CD4-positive, alpha-beta T cell treated with Interleukin-15 for 1 hour (primary cell): Measurements from ENCODE around the gene RHBDD2.
"Not testable (repeated sequence)": the region's sequence is repeated elsewhere in the genome, so short reads cannot be mapped to it uniquely, and the experiment has no call there.

Source experiments
- DNase-seq: peaks from one replicate; pipeline ENCODE4 v3.0.0-alpha.2; 2020

The RHBDD2 gene

DNA sequence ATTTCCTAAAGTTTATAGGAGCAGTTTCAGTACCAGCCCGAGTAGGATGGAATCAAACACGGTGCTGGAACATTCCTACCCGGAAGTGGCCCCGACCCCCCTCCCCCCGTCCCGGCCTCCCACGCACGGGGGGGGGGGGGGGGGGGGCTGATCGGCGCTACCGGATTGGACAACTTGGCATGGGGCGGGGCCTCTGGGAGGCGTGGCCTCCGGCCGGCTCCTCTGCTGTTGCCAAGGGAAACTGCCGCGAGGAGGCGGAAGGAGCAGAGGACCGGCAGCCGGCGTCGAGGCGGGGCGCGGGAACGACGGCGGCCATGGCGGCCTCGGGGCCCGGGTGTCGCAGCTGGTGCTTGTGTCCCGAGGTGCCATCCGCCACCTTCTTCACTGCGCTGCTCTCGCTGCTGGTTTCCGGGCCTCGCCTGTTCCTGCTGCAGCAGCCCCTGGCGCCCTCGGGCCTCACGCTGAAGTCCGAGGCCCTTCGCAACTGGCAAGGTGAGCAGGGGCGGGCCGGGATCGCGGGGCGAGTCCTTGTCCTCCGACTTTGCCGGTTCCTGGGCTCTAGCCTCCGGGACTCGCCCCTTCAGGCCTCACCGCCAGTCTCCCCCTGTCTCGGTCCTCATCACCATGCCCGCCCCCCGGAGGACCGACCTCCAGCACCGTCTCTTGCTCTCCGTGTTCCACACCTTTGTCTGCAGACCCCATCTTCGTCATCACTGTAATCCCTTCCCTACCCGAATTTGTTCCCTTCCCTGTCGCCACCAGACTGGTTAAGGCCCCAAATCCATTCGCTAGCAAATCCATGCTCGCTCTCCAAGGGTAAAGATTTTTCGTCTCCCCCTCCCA, at the start of gene RHBDD2:
Gene RHBDD2, plus strand, starts transcription at position 266 of the 843 bp plus-strand sequence. Its CDS starts 49 bp downstream, at position 315.
- DNase-seq, result peak; percentile 96

DNA sequence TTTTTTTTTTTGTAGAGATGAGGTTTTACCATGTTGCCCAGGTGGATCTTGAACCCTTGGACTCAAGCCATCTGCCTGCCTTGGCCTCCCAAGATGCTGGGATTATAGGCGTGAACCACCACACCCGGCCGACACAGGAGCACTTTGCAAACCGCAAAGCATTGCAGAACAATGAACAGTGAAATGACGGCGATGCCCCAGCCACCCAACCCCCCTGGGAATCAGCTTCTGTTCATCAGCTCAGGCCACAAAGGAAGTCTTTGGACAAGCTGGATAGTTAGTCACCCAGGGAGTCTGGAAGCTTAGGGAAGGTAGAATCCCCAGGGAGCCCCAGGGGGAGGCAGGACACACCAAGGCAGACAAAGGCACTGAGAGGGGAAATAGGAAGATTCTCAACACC, 49.2 kb upstream of the RHBDD2 start:
- DNase-seq, result not testable (repeated sequence)

DNA sequence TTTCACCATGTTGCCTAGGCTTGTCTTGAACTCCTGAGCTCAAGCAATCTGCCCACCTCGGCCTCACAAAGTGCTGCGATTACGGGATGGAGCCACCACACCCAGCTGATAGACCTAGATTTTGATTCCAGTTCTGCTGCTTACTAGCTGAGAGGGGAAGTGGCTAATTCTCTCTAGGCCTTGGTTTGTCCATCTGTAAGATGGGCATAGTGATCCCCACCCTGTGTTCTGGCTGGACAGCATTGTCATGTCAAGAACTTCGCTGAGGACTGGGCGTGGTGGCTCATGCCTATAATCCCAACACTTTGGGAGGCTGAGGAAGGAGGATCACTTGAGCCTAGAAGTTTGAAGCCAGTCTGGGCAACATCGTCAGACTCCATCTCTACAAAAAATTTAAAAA, 47.9 kb upstream of the RHBDD2 start:
- no peak for DNase-seq

DNA sequence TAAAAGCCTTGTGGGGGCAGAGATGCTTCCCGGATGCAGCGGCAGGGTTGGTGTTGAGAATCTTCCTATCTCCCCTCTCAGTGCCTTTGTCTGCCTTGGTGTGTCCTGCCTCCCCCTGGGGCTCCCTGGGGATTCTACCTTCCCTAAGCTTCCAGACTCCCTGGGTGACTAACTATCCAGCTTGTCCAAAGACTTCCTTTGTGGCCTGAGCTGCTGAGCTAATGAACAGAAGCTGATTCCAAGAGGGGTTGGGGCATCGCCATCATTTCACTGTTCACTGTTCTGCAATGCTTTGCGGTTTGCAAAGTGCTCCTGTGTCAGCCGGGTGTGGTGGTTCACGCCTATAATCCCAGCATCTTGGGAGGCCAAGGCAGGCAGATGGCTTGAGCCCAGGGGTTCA, 45.2 kb upstream of the RHBDD2 start:
- DNase-seq, result not testable (repeated sequence)

DNA sequence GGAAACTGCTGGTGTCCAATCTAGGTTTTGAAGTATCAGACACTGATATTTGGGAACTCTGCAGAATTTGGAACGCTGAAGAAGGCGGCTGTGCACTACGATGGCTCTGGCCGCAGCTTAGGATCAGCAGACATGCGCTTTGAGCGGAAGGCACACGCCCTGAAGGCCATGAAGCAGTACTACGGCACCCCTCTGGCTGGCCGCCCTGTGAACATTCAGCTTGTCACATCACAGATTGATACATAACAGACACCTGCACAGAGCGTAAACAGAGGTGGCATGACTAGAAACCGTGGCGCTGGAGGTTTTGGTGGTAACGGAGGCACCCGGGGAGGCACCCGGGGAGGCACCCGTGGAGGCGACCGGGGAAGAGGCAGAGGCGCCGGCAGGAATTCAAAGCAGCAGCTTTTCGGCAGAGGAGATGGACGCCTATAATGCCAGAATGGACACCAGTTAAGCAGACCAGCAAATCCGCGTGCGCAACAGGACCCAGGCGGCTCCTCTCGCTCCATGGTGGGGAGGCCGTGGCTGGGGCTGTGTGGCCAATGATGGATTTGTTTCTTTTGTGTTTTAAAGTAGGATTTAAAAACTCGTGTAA, 43.0 kb upstream of the RHBDD2 start:
- DNase-seq, result no peak

DNA sequence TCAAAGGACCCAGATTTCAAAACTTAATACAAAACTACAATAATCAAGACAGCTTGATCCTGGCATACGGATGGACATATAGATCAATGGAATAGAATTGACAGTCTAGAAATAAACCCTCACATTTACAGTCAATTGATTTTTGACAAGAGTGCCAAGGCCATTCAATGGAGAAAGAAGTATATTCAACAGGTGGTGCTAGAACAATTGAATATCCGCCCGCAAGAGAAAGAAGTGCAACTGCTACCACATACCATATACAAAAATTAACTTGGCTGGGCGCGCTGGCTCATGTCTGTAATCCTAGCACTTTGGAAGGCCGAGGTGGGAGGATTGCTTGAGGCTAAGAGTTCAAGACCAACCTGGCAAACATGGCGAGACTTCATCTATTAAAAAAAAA, 42.0 kb upstream of the RHBDD2 start:
- DNase-seq, result no peak

DNA sequence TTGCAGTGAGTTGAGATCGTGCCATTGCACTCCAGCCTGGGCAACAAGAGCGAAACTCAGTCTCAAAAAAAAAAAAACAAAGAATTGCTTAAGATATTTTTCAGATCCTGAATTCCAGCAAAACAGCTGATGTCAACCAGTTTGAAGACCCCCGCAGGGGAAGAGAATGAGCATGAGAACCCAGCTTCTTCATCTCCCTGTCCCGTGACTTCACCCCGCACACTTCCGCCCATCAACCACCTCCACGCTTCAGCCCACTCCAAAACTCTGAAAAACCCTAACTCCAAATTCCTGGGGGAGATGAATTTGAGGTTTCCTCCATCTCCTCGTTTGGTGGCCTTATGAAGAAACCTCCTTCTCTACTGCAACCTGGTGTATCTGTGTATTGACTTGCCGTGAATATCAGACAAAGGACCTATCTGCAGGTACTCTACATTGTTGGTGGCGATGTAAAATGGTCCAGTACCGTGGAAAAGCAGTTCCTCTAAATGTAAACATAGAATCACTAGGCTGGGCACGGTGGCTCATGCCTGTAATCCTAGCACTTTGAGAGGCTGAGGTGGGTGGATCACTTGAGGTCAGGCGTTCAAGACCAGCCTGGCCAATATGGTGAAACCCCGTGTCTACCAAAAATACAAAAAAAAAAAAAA, 40.4 kb upstream of the RHBDD2 start:
- DNase-seq, result not testable (repeated sequence)

DNA sequence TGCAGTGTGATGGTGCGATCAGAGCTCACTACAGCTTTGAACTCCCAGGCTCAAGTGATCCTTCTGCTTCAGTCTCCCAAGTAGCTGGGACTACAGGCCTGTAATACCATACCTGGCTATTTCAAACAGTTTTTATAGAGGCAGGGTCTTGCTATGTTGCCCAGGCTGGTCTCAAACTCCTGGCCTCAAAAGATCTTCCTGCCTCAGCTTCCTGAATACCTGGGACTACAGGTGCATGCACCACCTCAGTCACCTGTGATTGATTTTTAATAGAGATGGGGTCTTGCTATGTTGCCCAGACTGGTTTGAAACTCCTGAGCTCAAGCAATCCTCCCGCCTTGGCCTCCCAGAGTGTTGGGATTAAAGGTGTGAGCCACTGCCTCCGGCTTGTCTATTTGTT, 38.8 kb upstream of the RHBDD2 start:
- no peak for DNase-seq

DNA sequence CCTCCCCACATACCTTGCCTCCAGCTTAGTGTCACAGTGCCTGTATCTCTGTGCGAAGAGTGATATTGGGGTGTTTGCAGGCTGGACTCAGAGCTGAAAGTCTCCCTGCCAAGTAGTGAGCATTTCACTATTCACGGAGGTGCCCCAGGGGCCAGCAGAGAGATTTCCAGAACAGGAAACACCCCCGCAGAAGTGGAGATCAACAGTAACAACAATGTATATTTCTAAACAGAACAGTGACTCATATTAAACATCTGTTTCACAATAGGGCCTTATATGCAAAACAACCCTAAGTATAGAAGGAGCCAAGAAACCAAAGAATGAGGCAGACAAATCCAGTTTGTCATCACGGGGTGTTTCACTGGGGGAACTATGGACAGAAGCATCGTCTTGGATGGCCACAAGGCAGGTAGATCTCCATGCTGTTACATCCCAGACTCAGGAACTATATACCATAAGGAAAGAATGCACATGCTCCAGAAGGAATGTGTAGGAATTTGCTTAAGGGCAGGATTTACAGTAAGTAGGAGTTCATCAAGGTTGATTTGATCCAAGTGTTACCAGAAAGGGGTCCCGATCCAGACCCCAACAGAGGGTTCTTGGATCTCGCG, 35.9 kb upstream of the RHBDD2 start:
- DNase-seq, result peak; percentile 62

DNA sequence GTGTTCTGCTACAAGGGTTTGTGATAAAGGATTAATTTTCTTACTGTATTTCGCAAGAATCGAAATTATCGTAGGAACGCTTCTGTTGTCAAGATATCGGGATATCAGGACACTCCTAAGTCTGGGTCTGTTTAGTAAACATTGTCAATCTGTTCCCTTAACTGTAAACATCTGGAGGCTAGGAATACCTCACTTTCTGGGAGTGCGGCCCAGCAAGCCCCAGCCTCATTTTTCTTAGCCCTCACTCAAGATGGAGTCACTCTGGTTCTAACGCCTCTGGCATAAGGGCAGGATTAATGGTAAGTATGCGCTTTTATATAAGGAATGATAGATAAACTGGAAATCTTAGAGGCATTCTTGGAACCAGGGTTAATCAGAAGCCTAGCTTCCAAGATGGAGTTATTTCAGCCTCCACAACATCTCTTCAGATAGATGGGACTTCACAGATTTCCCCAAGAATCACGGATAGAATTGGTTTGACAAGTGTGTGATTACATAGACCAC, 35.2 kb upstream of the RHBDD2 start:
- DNase-seq, result no peak

DNA sequence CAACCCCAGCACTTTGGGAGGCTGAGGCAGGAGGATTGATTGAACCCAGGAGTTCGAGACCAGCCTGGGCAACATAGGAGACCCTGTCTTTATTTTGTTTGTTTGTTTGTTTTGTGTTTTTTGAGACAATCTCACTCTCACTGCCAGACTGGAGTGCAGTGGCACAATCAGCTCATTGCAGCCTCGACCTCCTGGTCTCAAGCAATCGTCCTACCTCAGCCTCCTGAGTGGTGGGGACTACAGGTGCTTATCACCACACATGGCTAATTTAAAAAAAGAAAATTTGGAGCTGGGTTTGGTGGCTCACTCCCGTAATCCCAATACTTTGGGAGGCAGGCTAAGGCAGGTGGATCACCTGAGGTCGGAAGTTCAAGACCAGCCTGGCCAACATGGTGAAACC, 34.7 kb upstream of the RHBDD2 start:
- DNase-seq, result no peak

DNA sequence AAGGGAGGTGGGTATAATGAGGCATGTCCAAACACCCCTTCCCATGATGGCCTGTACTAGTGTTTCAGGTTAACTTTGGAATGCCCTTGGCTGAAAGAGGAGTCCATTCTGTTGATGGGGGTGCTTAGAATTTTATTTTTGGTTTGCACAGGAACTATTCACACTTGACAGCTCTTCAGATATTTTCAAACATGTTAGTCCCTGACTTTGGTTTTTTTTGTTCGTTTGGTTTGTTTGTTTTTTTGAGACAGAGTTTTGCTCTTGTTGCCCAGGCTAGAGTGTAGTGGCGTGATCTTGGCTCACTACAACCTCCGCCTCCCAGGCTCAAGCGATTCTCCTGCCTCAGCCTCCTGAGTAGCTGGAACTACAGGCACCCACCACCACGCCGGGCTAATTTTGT, 33.7 kb upstream of the RHBDD2 start:
- not testable (repeated sequence) for DNase-seq

DNA sequence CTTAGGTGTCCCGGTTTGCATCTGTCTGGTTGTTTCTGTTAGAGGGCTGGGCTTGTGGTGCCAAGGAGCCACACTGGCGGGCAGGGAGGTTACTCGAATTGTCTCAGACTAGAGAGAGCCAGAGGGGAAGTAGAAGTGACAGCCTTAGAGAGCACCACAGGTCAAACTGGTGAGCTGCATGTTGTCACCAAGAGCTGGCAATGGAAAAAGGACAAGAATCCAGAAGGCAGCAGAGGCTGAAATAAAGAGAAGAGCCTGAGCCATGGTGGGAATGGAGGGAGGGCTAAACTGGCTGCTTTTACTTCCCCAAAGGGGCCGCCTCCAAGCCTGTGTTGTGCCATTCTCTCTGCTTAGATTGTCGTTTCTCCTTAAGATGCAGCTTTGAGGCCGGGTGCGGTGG, 31.1 kb upstream of the RHBDD2 start:
- DNase-seq, result peak; percentile 26

DNA sequence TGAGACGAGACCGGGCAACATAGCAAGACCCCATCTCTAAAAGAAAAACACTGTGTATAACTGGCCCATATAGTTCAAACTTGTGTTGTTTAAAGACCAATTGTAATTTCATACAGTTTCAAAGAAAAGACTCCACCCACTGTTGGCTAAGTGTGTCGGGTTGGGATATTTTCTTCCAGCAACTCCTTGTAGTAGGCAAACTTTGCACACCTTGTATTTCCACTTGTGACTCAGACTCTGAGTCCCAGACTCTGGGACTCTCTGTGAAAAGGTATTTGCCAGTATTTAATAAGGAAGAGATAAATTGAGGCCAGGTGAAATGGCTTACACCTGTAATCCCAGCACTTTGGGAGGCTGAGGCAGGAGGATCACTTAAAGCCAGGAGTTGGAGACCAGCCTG, 29.3 kb upstream of the RHBDD2 start:
- no peak for DNase-seq

DNA sequence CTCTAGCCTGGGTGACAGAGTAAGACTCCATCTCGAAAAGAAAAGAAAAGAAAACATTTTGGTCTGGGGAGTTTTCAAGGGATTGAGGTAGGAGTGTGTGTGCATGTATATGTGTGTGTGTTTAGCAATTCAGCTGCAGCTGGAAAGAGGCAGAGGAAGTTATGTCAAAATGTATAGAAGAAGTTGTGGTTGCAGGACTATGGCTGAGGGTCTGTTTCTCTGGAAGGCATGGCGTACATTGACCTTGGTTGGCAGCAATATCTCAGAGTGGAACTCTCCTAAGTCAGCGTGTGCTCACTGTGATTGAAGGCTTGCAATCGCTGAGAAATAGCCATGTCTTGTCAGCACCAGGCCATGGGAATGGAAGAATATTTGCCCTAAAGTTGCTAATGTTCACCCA, 28.6 kb upstream of the RHBDD2 start:
- DNase-seq, result no peak

DNA sequence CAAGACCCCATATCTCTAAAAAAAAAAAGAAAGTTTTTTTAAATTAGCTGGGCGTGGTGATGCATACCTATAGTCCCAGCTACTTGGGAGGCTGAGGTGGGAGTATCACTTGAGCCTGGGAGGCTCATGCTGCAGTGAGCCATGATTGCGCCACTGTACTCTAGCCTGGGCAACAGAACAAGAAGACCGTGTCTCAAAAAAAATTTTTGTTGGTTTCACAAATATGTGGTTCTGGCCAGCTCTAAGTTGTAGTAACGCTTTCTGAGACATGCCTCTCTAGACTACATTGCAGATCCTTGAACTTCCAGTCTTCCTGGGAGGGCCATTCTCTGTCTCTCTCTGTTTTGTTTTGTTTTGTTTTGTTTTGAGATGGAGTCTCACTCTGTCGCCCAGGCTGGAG, 24.6 kb upstream of the RHBDD2 start:
- no peak for DNase-seq

DNA sequence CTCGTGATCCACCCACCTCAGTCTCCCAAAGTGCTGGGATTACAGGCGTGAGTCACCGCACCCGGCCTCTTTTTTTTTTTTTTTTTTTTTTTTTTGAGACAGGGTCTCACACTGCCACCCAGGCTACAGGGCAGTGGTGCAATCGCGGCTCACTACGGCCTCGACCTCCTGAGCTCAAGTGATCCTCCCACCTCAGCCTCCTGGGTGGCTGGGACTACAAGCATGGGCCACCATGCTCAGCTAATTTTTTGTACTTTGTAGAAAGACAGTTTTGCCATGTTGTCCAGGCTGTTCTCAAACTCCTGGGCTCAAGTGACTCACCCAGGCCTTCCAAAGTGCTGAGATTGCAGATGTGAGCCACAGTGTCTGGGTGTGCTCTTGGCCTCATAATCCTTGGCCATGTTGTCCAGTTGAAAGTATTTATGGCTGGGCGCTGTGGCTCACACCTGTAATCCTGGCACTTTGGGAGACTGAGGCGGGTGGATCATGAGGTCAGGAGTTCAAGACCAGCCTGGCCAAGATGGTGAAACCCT, 24.0 kb upstream of the RHBDD2 start:
- DNase-seq, result not testable (repeated sequence)

DNA sequence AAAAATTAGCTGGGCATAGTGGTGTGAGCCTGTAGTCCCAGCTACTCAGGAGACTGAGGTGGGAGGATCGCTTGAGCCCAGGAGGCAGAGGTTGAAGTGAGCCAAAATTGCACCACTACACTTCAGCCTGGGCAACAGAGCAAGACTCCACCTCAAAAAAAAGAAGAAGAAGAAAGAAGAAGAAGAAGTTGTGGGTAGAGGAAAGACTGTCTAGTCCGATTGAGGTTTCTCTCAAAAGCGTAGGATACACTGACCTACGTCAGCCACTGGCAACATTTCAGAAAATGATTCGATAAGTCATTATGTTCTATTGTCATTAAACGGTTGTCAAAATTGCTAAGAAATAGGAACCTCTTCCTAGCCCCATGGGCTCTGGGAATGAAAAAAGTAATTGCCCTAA, 22.3 kb upstream of the RHBDD2 start:
- DNase-seq, result peak; percentile 50

DNA sequence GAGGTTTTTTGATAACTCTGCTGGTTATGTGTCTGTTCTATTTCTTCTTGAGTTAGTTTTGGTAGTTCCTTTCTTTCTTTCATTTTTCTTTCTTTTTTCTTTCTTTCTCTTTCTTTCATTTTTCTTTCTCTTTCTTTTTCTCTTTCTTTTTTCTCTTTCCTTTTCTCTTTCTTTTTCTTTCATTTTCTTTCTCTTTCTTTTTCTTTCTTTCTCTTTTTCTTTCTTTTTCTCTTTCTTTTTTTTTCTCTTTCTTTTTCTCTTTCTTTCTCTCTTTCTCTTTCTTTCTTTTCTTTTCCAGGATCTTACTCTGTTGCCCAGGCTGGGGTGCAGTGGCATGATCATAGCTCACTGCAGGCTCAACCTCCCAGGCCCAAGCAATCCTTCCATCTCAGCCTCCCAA, 20.4 kb upstream of the RHBDD2 start:
- DNase-seq, result no peak

DNA sequence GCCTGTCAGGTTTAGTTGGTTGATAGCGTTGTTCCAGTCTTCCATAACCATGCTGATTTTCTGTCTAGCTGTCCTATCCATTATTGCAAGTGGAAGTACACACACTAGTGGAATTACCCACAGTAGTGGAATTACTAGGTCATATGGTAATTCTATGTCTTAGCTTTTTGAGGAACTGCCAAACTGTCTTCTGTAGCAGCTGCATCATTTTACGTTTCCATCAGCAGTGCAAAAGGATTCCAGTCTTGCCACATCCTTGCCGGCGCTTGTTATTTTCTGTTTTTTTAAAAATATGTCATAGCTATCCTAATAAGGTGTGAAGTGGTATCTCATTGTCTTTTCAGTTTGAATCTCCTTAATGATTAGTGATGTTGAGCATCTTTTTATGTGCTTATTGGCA, 17.2 kb upstream of the RHBDD2 start:
- DNase-seq, result peak; percentile 50

DNA sequence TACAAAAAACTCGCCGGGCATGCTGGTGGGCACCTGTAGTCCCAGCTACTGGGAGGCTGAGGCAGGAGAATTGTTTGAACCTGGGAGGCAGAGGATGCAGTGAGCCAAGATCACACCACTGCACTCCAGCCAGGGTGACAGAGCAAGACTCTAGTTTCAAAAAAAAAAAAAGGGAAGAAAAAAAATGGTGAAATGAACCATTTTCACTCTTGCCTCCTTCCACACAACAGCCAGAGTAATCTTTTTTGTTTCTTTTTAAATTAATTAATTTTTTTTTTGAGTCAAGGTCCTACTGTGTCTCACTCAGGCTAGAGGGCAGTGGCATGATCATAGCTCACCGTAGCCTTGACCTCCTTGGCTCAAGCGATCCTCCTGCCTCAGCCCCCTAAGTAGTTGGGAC, 14.6 kb upstream of the RHBDD2 start:
- not testable (repeated sequence) for DNase-seq

DNA sequence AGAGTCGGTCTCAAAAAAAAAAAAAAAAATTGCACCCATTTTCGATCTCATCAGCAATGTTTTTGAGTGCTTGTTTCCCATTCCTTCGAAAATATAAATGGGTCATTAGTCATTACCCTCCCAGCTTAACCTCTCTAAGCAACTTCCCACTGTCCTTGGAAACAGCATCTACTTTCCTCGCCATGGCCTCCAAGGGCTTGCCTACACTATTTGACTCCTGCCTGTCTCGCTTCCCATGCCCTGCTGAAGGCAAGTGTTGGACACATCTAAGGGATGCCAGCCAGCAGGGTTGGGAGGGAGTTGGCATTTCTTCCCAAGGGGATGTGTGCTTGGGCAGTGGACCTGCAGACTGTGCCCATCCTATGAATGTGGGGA, 12.7 kb upstream of the RHBDD2 start:
- DNase-seq, result no peak
